ENCODE results near the gene CDIP1. TPM values are rescaled to one million over a fixed set of nuclear protein-coding genes. Genes with fewer than 3 reads are reported as not detected.

CDIP1 gene
- 11.8 to 15.2 TPM (median 13.0 TPM) in 5 replicates for total RNA-seq (2022; extraction: Qiagen RNA extraction; ENCODE audit: low read depth)

DNA sequence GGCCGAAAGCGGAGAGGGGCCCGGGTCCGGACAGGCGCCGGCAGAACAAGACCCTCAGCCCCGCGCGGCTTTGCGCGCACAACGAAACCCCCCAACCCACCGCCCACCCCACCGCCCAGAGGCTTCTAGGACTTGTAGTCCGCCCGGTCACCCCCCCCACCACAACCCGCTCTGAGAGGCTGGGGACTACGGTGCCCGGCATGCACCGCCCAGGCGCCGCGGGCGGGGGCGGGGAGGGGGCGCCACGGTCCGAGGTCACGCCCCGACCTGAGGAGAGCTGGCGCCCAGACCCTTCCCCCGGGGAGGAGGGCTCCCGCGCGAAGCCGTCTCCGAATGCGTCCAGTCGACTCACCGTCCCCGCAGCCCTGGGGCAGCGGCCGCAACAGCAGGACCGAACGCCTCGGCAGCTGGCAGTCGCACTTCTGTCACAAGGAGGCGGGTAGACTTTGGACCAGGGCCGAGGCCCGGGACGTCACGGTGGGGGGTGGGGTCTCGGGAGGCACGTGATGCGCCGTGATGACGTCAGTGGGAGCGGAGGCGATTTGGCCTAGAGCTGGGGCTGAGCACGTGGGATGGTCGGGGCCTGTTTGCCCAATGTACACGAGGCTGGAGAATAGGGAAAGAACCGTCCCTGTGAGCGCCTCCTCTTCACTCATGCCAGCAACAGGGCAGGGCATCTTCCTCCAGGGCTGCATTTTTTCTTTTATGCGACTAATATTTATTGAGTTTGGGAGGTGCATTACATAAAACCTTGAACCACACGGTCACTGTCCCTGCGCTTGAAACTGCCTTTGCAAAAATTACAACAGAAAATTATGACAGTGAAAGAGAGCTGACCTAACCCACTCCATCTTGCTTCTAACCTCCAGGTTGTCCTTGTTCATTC is at the start of gene CDIP1:
TSS of gene CDIP1 (minus strand) at position 424 of the 886 bp plus-strand sequence. CDS start 24,643 bp downstream, outside the sequence.

DNA sequence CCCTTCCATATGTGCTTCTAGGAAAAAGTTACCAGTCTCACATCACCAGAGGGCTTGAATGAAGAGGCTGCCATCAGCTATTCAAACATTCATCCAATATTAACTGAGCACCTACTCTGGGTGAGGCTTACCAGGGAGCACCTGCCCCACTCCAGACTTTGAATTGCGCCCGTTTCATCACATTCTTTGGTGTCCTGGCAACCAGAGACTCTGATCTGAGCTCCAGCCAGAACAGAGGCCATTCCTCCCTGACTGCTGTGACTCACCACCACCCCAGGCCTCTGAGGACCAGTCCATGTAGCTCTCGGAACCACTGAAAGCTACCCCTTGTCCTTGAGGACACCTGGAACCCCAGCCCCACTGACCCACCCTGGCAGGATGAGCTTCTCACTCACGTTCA is 17.5 kb upstream of the CDIP1 start, which contains the start of gene C16orf96:
TSS of gene C16orf96 (plus strand) at position 229 of the 400 bp plus-strand sequence. CDS start at position 379, 150 bp downstream.

DNA sequence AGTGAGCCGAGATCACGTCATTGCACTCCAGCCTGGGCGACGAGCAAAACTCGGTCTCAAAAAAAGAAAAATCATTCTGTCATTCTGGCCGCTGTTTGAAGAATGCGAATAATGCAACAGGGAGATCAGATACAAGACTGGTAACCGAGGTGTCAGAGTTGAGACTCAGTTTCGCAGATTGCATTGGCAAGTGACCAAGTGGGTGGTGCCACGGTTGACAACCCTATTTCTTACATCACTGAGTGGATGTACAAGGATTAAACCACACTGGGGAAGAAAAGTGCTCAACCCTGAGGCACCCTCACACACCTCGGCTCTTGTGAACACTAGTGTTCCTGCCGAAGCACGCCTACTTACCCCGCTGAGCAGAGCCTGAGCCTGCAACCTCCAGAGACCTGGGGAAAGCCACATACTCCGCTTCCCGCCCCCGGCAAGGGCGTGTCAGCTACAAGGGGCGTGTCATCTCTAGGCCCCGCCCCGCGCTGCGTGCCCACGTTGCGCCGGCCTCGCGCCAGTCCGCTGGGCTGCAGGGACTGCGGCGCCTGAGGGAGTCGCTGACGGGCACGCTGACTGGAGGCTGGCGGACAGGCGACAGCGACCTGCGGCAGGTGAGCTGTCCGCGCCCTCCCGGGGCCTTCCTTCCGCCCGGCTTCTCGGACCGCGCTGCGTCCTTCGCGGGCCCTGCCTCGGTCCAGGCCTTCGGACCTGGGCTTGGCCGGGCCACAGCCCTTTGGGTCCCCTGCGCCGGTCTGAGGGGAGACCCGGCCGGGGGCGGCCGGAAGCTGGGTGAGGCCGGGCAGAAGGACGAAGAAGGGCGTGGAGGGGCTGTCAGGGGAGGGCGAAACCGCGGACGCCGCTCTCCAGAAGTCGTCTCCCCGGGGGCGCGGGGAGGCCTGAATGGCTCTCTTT is 62.4 kb downstream of the CDIP1 start, which contains the start of gene HMOX2:
TSS of gene HMOX2 (plus strand) at position 519 of the 909 bp plus-strand sequence. CDS start 29,127 bp downstream, outside the sequence.

DNA sequence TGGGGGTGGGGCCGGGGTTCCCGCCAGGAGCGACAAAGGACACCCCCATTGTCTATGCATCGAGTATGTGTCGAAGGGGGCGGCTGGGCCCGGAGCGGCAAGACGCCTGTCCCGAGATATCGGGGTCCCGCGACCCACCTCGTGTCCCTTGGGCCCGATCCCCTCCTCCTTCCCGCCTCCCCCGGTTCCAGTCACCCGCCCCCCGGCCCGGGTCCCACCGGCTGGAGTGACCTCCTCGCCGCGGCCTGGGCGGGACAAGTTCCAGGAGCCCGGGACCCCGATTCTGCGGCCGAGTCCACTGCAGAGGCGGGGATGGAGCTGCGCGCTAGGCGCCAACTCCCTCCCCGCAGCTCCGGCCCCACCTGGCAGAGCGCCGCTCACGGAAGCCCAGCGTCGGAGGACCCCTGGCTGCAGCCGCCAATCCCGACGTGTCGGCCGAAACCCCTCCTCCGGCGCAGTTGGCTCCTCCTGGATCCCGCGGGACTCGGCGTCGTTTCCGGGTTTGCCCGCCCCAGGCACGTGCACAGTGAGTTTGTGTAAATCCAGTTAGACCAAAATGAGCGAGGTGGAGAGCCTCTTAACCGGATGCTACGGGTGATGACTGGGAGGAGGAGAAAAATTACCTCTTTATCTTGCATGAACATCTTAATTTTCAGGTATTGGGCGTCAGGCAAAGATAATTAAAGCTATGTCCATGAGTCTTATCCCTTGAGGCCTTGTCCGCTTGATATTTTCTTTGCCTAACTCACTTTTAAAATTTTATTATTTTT is 64.2 kb downstream of the CDIP1 start, which contains the start of gene NMRAL1:
TSS of gene NMRAL1 (minus strand) at position 434 of the 770 bp plus-strand sequence. CDS start 493 bp downstream, outside the sequence.

Other genes with a start within 250 kb of the CDIP1 start
- 19.7 to 28.0 TPM (median 26.5 TPM) in 5 replicates for gene GLIS2, start 222.7 kb downstream of the CDIP1 start, total RNA-seq (2022; extraction: Qiagen RNA extraction; ENCODE audit: low read depth)
- gene PAM16, start 187.5 kb downstream of the CDIP1 start, total RNA-seq (2022; extraction: Qiagen RNA extraction; ENCODE audit: low read depth): 65.2 to 86.3 TPM (median 75.2 TPM) in 5 replicates
- 6.0 to 6.8 TPM (median 6.3 TPM) in 5 replicates for gene VASN, start 166.9 kb downstream of the CDIP1 start, total RNA-seq (2022; extraction: Qiagen RNA extraction; ENCODE audit: low read depth)
- 10.9 to 19.8 TPM (median 15.9 TPM) in 5 replicates for gene CORO7, start 122.2 kb downstream of the CDIP1 start, total RNA-seq (2022; extraction: Qiagen RNA extraction; ENCODE audit: low read depth)
- 59.8 to 71.8 TPM (median 69.6 TPM) in 5 replicates for gene DNAJA3, start 112.9 kb downstream of the CDIP1 start, total RNA-seq (2022; extraction: Qiagen RNA extraction; ENCODE audit: low read depth)
- 41.8 to 45.9 TPM (median 44.1 TPM) in 5 replicates for gene NMRAL1, start 64.1 kb downstream of the CDIP1 start, total RNA-seq (2022; extraction: Qiagen RNA extraction; ENCODE audit: low read depth)
- 50.9 to 64.8 TPM (median 59.2 TPM) in 5 replicates for gene HMOX2, start 62.4 kb downstream of the CDIP1 start, total RNA-seq (2022; extraction: Qiagen RNA extraction; ENCODE audit: low read depth)
- gene C16orf96, start 17.6 kb upstream of the CDIP1 start, total RNA-seq (2022; extraction: Qiagen RNA extraction; ENCODE audit: low read depth): 0.03 TPM in 3 of 5 replicates, not detected in the others
- gene UBALD1, start 76.1 kb upstream of the CDIP1 start, total RNA-seq (2022; extraction: Qiagen RNA extraction; ENCODE audit: low read depth): 36.8 to 53.9 TPM (median 52.1 TPM) in 5 replicates
- 34.9 to 42.2 TPM (median 40.5 TPM) in 5 replicates for gene MGRN1, start 86.1 kb upstream of the CDIP1 start, total RNA-seq (2022; extraction: Qiagen RNA extraction; ENCODE audit: low read depth)
- 18.8 to 26.1 TPM (median 23.5 TPM) in 5 replicates for gene NUDT16L1, start 154.8 kb upstream of the CDIP1 start, total RNA-seq (2022; extraction: Qiagen RNA extraction; ENCODE audit: low read depth)
- gene ANKS3, start 195.5 kb upstream of the CDIP1 start, total RNA-seq (2022; extraction: Qiagen RNA extraction; ENCODE audit: low read depth): 20.5 to 25.7 TPM (median 25.2 TPM) in 5 replicates
- gene DNAAF8, start 195.8 kb upstream of the CDIP1 start, total RNA-seq (2022; extraction: Qiagen RNA extraction; ENCODE audit: low read depth): 0.75 to 1.1 TPM (median 0.79 TPM) in 5 replicates
- 7.6 to 10.6 TPM (median 8.7 TPM) in 5 replicates for gene ZNF500, start 228.4 kb upstream of the CDIP1 start, total RNA-seq (2022; extraction: Qiagen RNA extraction; ENCODE audit: low read depth)
- gene SEPTIN12, start 249.6 kb upstream of the CDIP1 start, total RNA-seq (2022; extraction: Qiagen RNA extraction; ENCODE audit: low read depth): not detected in 5 replicates

All from A549 treated with GW870086 at 1 μM for 4 hours (cell line).